ENCODE results near the gene CAMTA1.

CAMTA1 gene

GRCh38 chr1:7717748-7718368 is 932.6 kb downstream of the CAMTA1 start:
- TF ChIP-seq PPARA (CRISPR knock-in tag; IDR thresholded peaks at IDR 0.05; ENCODE audit: borderline replicate concordance), result no peak
- TF ChIP-seq CSDC2 (CRISPR knock-in tag; IDR thresholded peaks at IDR 0.05), result no peak
- no peak for TF ChIP-seq OSR1 (CRISPR knock-in tag; IDR thresholded peaks at IDR 0.05)
- TF ChIP-seq TOX (CRISPR knock-in tag; IDR thresholded peaks at IDR 0.05; ENCODE audit: borderline replicate concordance), result no peak
- no peak for TF ChIP-seq ZFP30 (CRISPR knock-in tag; IDR thresholded peaks at IDR 0.05)
- no peak for TF ChIP-seq SNAI2 (CRISPR knock-in tag; IDR thresholded peaks at IDR 0.05)
- no peak for TF ChIP-seq ZNF70 (CRISPR knock-in tag; IDR thresholded peaks at IDR 0.05)
- TF ChIP-seq BACH2 (CRISPR knock-in tag; IDR thresholded peaks at IDR 0.05; ENCODE audit: borderline replicate concordance), result no peak
- no peak for TF ChIP-seq TSHZ2 (CRISPR knock-in tag; IDR thresholded peaks at IDR 0.05)
- TF ChIP-seq ARNTL (CRISPR knock-in tag; IDR thresholded peaks at IDR 0.05; ENCODE audit: borderline replicate concordance, low read depth), result no peak
- TF ChIP-seq GLIS3 (CRISPR knock-in tag; IDR thresholded peaks at IDR 0.05), result no peak
- no peak for TF ChIP-seq PATZ1 (CRISPR knock-in tag; IDR thresholded peaks at IDR 0.05; ENCODE audit: borderline replicate concordance)
- TF ChIP-seq ISL1 (CRISPR knock-in tag; IDR thresholded peaks at IDR 0.05), result no peak
- TF ChIP-seq ZC3H10 (CRISPR knock-in tag; IDR thresholded peaks at IDR 0.05), result no peak
- no peak for TF ChIP-seq ZNF565 (CRISPR knock-in tag; conservative IDR thresholded peaks at IDR 0.05; ENCODE audit: low read depth)
- TF ChIP-seq CREB5 (CRISPR knock-in tag; IDR thresholded peaks at IDR 0.05; ENCODE audit: low read depth), result no peak
- no peak for ATAC-seq

GRCh38 chr1:7719468-7720094 is 934.3 kb downstream of the CAMTA1 start:
- no peak for ATAC-seq
- TF ChIP-seq GLIS3 (CRISPR knock-in tag; IDR thresholded peaks at IDR 0.05), result no peak
- TF ChIP-seq CSRNP3 (CRISPR knock-in tag; IDR thresholded peaks at IDR 0.05), result no peak
- no peak for TF ChIP-seq SNAI2 (CRISPR knock-in tag; IDR thresholded peaks at IDR 0.05)
- no peak for TF ChIP-seq ZNF8 (CRISPR knock-in tag; IDR thresholded peaks at IDR 0.05)

GRCh38 chr1:7721940-7722669 is 936.9 kb downstream of the CAMTA1 start:
- TF ChIP-seq ESRRG (CRISPR knock-in tag; IDR thresholded peaks at IDR 0.05) (no peak), ZNF70 (CRISPR knock-in tag; IDR thresholded peaks at IDR 0.05) (no peak)
- no peak for ATAC-seq

GRCh38 chr1:7722670-7723012 is 937.4 kb downstream of the CAMTA1 start:
- ATAC-seq, result no peak
- TF ChIP-seq ARNTL (CRISPR knock-in tag; IDR thresholded peaks at IDR 0.05; ENCODE audit: borderline replicate concordance, low read depth) (no peak), PPARA (CRISPR knock-in tag; IDR thresholded peaks at IDR 0.05; ENCODE audit: borderline replicate concordance) (no peak), ZNF565 (CRISPR knock-in tag; conservative IDR thresholded peaks at IDR 0.05; ENCODE audit: low read depth) (no peak), CSDC2 (CRISPR knock-in tag; IDR thresholded peaks at IDR 0.05) (no peak), BACH2 (CRISPR knock-in tag; IDR thresholded peaks at IDR 0.05; ENCODE audit: borderline replicate concordance) (no peak), TSHZ2 (CRISPR knock-in tag; IDR thresholded peaks at IDR 0.05) (no peak), ESRRG (CRISPR knock-in tag; IDR thresholded peaks at IDR 0.05) (no peak), CSRNP3 (CRISPR knock-in tag; IDR thresholded peaks at IDR 0.05) (no peak)
